Osteocyte (in vitro differentiated cells): ENCODE measurements around the gene PCCA. TPM values are rescaled to one million over a fixed set of nuclear protein-coding genes. Genes with fewer than 3 reads are reported as not detected.

Source experiments
- DNase-seq: peaks from one replicate; pipeline ENCODE4 v3.0.0; 2021; ENCODE audit warnings: mixed read lengths; ENCODE audit not compliant: unreplicated experiment; ENCODE audit errors: extremely low spot score
- H3K27ac Mint-ChIP-seq: one replicate; pipeline ENCODE4 v1.8.0; 2021; ENCODE audit warnings: mild to moderate bottlenecking, mixed read lengths; ENCODE audit not compliant: unreplicated experiment
- H3K27me3 Mint-ChIP-seq: one replicate; pipeline ENCODE4 v1.8.0; 2021; ENCODE audit warnings: mixed read lengths; ENCODE audit not compliant: unreplicated experiment
- H3K36me3 Mint-ChIP-seq: one replicate; pipeline ENCODE4 v1.8.0; 2021; ENCODE audit warnings: mixed read lengths; ENCODE audit not compliant: unreplicated experiment
- H3K4me1 Mint-ChIP-seq: one replicate; pipeline ENCODE4 v1.8.0; 2021; ENCODE audit warnings: mixed read lengths; ENCODE audit not compliant: unreplicated experiment
- H3K4me3 Mint-ChIP-seq: one replicate; pipeline ENCODE4 v1.8.0; 2021; ENCODE audit warnings: mild to moderate bottlenecking, moderate library complexity, mixed read lengths; ENCODE audit not compliant: unreplicated experiment
- H3K9me3 Mint-ChIP-seq: one replicate; pipeline ENCODE4 v1.8.0; 2021; ENCODE audit warnings: mixed read lengths; ENCODE audit not compliant: unreplicated experiment
- CTCF ChIP-seq: fragments of 200-600 bp; sonication (generic); IDR thresholded peaks from 2 replicates; pipeline ENCODE4 v1.5.0; 2021; ENCODE audit warnings: antibody characterized with exemption, mild to moderate bottlenecking, moderate library complexity
- total RNA-seq: library from RNA; stranded (reverse); gene quantifications from 2 replicates; pipeline ENCODE4 v1.2.1, GENCODE V29; 2021

PCCA gene
- total RNA-seq, 1 donor from 2014 or later, result 33.7 TPM

GRCh38 chr13:100363874-100364273 is 275.0 kb downstream of the PCCA start:
- Mint-ChIP-seq H3K36me3 (peaks cover 6% of the 10 kb centered on the region), H3K4me3 (no peak overlapping the region), H3K9me3 (no peaks in the 10 kb centered on the region), H3K27me3 (no peaks in the 10 kb centered on the region), H3K4me1 (peaks cover 54% of the 10 kb centered on the region), H3K27ac (peak overlapping the region; percentile 83)
- TF ChIP-seq CTCF, result no peak
- no peak for DNase-seq

GRCh38 chr13:100364591-100364990 is 275.7 kb downstream of the PCCA start:
- Mint-ChIP-seq H3K4me3 (no peak overlapping the region), H3K4me1 (peaks cover 56% of the 10 kb centered on the region), H3K27me3 (no peaks in the 10 kb centered on the region), H3K36me3 (peaks cover 7% of the 10 kb centered on the region), H3K9me3 (no peaks in the 10 kb centered on the region), H3K27ac (peak overlapping the region; percentile 83)
- DNase-seq, result no peak
- no peak for TF ChIP-seq CTCF

GRCh38 chr13:100365680-100366079 is 276.8 kb downstream of the PCCA start:
- Mint-ChIP-seq H3K9me3 (no peaks in the 10 kb centered on the region), H3K4me1 (peaks cover 58% of the 10 kb centered on the region), H3K27me3 (no peaks in the 10 kb centered on the region), H3K4me3 (no peak overlapping the region), H3K36me3 (peaks cover 7% of the 10 kb centered on the region), H3K27ac (peak overlapping the region; percentile 70)
- no peak for TF ChIP-seq CTCF
- no peak for DNase-seq

GRCh38 chr13:100378533-100378932 is 289.6 kb downstream of the PCCA start:
- H3K4me1 Mint-ChIP-seq, result peaks cover 15% of the 10 kb centered on the region
- H3K9me3 Mint-ChIP-seq, result peaks cover 30% of the 10 kb centered on the region
- no peak overlapping the region for H3K27ac Mint-ChIP-seq
- peaks cover 52% of the 10 kb centered on the region for H3K36me3 Mint-ChIP-seq
- no peak for TF ChIP-seq CTCF
- no peak for DNase-seq
- no peaks in the 10 kb centered on the region for H3K27me3 Mint-ChIP-seq
- H3K4me3 Mint-ChIP-seq, result no peak overlapping the region

- no peak for TF ChIP-seq CTCF
- Mint-ChIP-seq H3K27ac (no peak overlapping the region), H3K27me3 (no peaks in the 10 kb centered on the region), H3K9me3 (peaks cover 24% of the 10 kb centered on the region), H3K36me3 (peaks cover 43% of the 10 kb centered on the region), H3K4me3 (no peak overlapping the region), H3K4me1 (peaks cover 24% of the 10 kb centered on the region)
- DNase-seq, result no peak
Measured at GRCh38 chr13:100381595-100382224, 292.8 kb downstream of the PCCA start.
